GM19395 (cell line): Measurements from ENCODE around the gene ZNF202.
"Not testable (repeated sequence)": the region's sequence is repeated elsewhere in the genome, so short reads cannot be mapped to it uniquely, and the experiment has no call there.

ENCODE experiments used
- ATAC-seq: cut with Tn5 transposase; IDR thresholded peaks from one replicate; pipeline ENCODE4 v1.9.1; 2021; ENCODE audit warnings: mild to moderate bottlenecking, moderate library complexity; ENCODE audit not compliant: unreplicated experiment

ZNF202 gene

DNA sequence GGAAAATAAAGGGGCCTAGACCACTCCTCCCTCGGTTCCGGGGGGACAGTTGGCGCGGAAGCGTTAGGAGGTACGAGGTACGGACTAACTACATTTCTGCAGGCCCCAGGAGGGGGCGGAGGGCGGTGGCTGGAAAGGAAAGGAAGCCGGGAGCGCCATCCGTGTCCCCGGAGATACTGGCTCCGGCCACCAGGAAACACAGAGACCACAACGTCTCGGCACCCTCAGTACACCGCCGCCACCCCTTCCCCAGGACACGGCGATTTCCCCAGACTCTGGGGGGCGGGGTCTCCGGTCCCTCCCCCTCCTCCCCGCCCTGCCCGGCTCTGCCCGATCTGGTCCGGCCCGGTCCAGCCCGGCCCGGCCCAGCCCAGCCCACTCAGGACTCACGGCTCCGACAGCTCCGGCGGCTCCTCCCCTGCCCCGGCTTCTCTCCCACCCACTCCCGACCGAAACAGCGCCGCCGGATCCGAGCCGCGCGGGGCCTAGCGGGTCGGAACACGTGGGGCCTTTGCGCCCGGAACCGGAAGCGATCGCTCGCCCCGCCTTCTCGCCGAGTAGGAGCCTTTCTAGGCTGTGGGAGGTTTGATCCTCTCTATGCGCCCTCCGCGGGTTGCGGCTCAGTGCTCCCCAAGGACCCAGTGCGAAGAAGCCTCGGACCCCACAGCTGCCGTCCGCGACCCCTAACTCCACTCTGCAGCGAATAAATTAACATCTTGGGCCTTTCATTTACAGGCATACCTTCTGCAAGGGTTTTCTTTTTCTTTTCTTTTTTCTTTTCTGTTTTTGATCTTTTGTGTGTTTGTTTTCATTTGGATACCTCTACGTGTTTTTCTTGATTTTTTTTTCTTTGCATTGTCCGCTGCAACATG lies at the start of gene ZNF202:
ZNF202 (minus strand) TSS at position 502 of the 872 bp plus-strand sequence. CDS start 10,772 bp downstream, outside the sequence.
- peak; percentile 98 for ATAC-seq

DNA sequence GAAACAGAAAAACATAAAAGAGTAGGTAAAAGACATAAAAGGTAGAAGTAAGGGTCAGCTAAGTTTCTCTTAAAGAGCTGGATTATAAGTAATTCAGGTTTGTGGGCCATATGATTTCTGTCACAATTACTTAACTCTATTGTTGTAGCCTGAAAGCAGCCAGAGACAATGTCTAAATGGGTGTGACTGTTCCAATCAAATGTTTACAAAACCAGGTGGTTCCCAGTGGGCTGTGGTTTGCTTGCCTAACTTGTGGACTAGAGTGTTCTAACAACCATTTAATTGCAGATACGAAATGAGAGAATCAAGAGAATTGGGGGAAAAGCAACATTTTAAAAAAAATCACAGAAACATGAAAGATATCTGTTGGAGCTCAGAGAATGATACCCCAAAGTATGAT lies 42.1 kb upstream of the ZNF202 start:
- ATAC-seq: no peak

DNA sequence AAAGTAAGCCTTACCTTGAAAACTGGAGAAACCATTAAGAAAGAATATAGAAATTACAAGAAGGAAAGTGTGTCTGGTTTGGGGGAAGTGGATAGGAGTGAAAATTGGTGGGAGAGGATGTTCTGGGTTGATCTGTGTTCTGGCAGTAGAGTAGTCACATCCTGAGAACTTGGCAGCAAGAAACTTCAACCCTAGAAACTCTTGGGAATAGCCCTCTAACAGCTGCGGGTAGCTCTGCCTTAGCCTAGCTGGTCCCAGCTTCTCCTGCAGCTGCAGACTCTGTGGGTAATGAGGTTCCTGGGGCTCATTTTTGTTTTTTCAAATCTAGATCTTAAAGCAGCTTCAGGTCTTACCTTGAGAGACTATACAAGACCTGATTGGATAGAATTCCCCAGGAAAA lies 37.1 kb upstream of the ZNF202 start:
- ATAC-seq: no peak

DNA sequence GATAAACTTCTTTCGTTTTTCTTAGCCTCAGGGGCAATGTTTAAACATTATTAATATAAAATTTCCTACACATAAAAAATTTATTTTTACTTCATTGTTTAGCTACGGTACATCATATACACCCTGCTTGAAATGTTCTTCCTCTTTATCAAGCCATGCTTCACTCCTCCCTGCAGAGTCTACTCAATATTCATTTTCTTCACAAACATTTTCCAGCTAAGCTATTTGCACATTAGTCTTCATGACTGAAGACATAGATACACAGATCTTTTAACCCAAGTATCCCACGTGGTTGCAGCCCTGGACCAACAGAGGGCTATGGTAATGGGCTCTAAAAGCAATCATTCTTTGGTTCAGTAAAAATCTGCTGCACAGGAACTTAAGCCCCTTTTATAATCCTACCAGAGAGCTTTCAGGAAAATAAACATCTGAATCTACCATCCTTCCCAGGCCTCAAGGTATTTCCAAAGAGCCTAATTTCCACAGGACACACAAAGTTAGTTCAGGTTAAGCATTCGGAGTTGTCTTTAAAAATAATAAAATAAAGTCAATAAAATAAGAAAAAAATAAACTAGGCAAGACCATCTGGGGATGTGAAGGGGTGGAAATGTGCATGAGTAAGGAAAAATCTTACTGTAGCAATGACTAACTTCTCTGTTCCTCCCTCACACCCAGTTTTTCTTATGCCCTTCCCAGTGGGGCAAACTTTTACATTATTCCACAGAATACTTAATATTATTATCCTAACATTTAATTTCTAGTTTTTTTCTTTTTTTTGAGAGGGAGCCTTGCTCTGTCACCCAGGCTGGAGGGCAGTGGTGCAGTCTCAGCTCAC lies 34.5 kb upstream of the ZNF202 start:
- ATAC-seq: peak; percentile 13

DNA sequence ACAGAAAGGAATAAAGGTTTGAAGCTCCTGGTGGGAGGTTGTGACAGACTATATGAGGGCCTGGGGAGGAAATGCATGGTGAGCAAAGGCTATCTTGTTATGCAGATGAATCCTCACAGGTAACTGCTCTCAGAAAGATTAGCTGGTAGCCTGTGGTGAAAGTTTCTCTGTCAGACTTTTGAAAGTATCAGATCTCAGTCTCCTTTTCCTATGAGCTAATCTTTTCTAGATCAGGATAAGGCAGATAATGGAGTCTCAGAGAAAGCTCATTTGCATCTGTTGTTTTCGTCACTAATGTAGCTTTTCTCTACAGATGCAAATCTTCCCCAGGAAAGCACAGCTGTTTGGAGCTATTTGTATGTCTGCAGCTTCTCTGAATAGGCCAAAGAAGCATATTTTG lies 33.8 kb upstream of the ZNF202 start:
- ATAC-seq: peak; percentile 71

DNA sequence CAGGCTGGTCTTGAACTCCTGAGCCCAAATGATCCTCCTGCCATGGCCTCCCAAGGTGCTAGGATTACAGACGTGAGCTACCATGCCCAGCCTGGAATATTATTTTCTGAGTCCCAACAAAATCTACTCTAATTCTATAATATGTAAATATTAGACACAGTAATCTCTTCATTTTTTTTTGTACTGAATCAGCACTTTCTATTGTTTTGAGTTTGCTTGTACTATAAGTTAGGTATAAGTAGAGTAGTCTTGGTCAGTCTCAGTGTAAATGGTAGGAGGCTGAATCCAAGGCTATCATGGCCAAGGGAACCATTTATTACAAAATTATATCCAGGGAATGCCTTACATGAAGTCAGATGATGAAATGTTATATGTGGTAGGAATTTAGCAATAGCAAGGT lies 32.5 kb upstream of the ZNF202 start:
- no peak for ATAC-seq

DNA sequence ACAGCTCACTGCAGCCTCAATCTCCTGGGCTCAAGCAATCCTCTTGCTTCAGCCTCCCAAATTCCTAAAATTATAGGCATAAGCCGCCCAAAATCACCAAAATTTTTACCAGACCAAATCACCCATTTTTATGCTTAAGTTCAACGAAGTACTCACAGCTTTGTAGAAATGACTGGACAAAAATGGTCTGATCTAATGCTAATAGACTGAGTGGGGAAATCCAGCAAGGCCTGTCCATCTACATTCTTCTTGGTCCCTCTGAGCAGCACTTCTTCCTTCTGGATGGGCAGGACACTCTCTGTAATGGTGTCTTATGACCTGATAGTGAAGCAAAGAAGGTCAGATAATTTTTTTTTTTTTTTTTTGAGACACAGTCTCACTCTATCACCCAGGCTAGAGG lies 31.6 kb upstream of the ZNF202 start:
- no peak for ATAC-seq

DNA sequence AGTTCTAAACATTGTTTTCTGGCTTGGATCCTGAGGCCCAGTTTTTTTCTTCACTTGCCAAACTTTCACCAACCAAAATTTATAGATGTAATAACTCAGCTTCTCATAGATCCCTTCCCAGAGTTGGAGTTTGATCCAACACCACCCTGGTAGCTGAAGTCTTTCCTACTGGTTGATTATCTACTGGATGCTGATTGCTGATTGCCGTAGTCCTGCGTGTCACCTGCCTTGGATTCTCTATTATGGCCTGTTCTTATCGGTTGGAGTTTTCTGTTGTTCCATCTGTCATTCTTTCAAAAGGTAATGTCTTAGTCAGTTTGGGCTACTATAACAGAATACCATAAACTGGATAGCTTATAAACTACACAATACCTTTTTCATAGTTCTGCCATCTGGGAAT lies 30.2 kb upstream of the ZNF202 start:
- ATAC-seq: no peak

DNA sequence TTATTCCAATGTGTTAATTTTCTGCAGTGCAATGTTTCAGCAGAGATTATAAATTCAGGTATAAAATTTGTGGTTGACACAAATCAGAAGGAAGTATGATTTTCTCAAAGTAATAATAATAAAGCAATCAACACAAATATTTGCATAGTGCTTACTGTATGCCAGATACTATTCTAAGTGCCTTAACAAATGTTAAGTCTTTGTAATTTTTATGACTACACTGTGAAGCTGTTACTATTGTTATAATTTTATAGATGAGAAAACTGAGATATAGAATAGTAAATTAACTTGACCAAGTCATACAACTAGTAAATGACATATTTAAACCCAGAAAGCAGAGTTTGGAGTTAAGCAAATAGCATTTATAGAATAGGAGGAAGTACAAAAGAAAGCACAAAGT lies 29.3 kb upstream of the ZNF202 start:
- ATAC-seq: no peak

DNA sequence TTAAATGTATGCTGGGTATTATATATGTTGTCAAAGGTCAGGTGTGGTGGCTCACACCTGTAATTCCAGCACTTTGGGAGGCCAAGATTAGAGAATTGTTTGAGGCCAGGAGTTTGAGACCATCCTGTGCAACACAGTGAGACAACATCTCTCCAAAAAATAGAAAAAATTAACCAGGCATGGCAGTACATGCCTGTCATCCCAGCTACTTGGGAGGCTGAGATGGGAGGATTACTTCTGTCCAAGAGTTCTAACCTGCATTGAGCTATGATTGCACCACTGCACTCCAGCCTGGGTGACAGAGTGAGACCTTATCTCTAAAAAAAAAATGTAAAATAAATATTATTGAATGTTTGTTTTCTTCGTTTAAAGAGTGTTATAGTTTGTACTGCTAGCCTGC lies 24.1 kb upstream of the ZNF202 start:
- no peak for ATAC-seq

DNA sequence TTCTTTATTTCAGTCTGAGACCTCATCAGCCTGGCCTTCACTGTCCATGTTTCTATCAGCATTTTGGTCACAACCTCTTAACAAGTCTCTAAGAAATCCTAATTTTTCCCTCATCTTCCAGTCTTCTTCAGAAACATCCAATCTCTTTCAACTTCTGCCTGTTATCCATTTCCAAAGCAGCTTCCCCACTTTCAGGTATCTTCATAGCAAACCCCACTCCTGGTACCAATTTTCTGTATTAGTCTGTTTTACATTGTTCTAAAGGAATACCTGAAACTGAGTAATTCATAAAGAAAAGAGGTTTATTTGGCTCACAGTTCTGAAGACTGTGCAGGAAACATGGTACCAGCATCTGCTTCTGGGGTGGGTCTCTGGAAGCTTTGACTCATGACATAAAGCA lies 21.0 kb upstream of the ZNF202 start:
- ATAC-seq: no peak

DNA sequence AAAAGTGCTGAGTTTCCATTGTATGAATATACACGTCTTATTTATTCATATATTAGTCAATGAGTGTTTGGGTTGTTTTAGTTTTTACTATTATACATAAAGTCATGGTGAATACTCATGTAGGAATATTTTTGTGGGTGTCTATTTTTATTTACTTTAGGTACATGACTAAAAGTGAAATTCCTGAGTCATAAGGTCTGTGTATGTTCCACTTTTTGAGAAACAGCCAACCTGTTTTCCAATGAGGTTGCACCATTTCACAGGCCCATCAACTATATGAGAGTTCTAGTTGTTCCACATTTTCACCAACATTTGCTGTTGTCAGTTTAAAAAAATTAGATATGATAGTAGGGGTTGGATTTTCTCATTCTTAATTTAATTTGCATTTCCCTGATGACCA lies 19.4 kb upstream of the ZNF202 start:
- ATAC-seq: peak; percentile 86

DNA sequence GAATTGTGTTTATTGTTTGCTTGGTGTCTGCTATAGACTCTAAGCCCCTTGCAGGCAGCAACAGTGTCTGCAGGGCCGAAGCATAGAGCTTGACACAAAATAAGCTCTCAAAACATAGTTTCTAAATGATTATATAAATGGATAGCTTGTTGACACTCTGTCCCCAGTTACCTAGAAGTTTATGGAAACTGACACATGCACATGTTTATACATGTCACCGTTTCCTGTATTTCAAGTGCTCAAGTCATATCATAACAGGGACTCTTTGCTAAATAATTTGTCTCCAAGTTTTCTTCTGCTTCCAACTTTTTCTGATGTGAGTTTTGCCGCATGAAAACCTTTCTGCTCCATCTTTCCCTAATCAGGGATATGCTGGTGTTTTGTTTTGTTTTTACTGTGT lies 16.5 kb upstream of the ZNF202 start:
- no peak for ATAC-seq

DNA sequence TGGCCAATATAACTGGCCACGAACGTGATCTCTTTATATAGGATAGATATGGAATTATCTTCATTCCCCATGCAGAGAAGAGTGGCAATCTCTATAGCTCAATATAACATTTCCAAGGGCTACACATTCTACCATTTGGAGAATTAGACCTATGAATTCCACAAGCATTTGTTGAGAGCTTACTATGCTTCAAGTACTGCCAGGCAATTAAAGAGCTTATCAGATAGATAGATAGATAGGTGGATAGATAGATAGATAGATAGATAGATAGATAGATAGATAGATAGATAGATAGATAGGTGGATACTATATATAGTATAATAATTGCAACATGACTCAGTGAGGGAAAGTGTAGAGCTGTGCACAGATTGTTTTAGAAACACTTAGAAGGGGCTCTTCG lies 14.4 kb upstream of the ZNF202 start:
- ATAC-seq: no peak

DNA sequence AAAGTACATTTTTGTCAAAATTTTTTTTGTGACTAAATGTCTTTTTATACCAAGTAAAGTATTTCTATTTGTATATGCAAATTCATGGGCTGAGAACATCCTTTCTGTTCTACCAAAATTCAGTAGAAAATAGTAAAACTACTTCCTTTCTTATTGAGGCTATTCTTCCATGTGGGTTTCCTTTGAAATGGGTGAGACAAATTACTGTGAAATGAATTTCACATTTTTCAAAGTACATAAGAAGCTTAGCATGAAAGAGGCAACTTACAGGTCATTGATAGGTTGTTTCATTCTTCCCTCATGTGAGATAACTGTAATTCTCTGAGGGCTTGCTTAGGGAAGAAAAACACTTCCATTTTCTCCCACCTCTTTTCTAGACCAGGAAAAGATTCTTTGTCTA lies 13.9 kb upstream of the ZNF202 start:
- no peak for ATAC-seq

DNA sequence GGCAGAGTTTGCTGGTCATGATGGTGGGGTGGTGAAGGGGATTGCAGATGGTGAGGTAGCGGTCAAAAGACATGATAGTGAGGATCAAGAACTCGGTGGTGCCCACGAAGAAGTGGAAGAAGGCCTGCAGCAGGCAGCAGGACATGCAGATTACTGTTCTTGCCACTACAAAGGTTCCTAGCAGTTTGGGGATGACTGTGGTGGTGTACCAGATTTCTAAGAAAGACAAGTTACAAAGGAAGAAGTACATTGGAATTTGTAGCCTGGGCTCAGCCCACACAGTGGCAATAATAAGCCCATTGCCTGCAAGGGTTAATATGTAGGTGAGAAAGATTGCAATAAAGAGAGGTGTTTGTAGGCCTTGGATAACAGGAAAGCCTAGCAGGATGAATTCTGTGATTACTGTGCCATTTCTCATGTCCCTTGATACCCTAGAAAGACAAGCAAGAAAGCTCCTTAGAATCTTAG lies 12.7 kb upstream of the ZNF202 start, which contains the start of gene OR6X1:
OR6X1 (minus strand) TSS at position 418 of the 468 bp plus-strand sequence; CDS start at position 418, 0 bp downstream.
- ATAC-seq: no peak

DNA sequence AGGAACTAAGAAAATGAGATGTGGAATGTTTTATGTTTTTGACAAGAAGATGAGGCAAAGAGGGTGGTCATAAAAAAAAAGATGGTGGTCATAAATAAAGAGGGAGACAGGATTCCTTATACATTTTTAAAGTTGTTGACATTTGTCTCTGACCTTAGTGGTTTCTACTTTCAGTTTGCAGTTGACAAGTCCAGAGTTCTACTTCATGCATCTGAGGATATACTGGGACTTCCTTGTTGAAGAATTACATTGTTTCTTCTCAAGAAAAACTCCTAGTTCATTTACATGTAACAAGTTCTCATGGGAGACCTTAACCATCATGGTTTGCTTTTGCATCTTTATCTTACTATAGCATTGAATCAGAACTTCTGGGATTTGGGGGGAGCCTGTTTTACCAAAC lies 11.7 kb upstream of the ZNF202 start:
- no peak for ATAC-seq

DNA sequence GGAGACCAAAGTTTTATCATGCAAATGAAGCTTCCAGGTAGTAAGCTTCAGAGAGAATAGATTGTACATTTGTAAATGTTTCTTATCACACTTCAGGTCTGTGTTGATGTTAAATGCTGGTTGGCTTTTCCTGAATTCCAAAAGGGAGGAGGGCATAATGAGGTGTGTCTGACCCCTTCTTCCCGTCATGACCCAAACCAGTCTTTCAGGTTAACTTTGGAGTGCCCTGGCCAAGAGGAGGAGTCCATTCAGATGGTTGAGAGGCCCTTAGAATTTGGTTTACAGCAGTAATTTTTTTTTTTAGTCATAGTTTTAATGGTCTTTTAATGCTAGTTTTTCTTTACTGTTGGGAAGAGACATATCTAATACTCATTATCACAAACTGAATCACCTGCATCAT lies 10.3 kb upstream of the ZNF202 start:
- no peak for ATAC-seq

DNA sequence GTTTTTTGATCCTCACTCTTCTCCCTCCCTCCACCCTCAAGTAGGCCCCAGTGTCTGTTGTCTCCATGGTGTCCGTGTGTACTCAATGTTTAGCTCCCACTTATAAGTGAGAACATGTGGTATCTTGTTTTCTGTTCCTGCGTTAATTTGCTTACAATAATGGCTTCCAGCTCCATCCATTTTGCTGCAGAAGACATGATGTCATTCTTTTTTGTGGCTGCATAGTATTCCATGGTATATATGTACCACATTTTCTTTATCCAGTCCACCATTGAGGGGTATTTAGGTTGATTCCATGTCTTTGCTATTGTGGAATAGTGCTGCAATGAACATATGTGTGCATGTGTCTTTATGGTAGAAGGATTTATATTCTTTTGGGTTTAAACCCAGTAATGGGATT lies 6.9 kb upstream of the ZNF202 start:
- ATAC-seq: not testable (repeated sequence)

DNA sequence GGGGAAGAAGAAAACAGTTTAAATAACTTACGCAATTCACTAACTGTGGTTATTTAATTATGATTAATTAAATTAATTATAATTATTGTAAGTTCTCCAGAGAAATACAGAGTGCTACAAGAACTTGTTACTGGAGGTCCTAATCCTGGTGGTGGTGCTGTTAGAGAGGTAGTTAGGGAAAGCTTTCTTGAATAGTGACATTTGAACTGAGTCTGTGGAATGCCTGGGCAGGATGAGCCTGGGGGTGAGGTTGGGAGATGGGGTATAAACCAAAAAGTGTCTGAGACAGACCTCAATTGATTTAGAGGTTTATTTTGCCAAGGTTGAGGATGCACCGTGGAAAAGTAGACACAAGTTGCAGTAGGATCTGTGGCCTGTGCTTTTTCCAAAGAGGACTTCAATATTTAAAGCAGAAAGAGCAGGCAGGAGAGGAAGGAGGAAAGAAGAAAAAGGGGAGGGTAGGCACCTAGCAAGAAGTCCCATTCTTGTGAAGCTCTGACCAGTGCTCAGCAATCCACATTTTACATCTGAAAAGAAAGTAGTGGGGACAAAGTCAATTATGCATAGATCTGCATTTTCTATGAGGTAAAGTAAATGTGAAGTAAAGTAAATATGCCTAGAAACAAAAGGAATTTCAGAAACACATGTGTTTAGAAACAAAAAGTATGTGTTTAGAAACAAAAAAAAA lies 4.4 kb upstream of the ZNF202 start:
- no peak for ATAC-seq

DNA sequence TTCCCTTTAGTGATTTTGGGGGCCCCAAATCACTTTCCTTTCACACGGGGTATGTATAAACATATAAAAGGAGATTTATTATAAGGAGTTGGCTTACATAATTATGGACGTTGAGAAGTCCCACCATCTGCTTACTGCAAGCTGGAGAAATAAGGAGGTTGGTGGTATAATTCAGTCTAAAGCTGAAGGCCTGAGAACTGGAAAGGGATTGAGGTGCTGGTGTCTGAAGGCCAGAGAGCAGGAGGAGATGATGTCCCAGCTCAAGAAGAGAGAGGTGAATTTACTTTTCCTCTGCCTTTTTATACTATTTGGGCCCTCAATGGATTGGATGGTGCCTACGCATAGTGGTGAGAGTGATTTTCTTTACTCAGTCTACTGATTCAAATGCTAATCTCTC lies 1.3 kb upstream of the ZNF202 start:
- ATAC-seq: no peak
